ENCODE data around the gene SLC24A3. TPM values are rescaled to one million over a fixed set of nuclear protein-coding genes. Genes with fewer than 3 reads are reported as not detected.

Gene SLC24A3
- total RNA-seq, 4 donors from 2014 or later: 1.6 to 38.8 (median 3.7) TPM

DNA sequence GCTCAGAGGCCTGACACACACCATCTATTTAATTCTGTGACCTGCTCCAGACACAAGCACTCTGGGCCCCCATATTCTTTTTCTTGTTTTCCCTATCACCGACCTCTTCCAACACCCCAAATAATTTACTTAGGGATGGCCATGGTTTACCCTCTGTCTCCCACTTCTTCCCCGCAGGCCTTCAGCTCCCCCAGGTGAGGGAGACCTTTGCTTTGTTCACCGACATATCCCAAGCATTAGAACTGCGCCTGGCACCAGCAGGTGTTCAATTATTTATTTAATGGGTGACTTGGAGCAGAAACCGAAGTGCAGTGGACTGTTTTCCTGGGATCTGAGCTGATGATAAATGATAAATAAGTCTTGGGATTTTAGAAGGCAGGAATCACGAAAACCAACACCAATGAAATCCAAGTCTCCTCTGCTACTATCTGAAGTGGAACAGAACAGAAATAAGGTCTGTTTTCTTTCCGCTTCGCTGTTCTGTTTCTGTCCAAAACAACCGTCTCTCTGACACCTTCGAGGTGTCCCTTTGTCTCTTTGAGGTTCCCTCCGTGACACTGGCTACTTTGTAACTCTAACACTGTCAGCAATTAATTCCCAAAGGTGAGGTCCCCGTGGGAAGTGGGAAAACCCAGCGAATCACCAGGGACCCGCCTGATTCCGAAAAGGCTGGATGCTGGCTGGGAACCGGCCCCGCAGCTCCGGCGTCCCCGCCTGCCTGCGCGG is 544.5 kb downstream of the SLC24A3 start:
- TF ChIP-seq, protein P1, sequence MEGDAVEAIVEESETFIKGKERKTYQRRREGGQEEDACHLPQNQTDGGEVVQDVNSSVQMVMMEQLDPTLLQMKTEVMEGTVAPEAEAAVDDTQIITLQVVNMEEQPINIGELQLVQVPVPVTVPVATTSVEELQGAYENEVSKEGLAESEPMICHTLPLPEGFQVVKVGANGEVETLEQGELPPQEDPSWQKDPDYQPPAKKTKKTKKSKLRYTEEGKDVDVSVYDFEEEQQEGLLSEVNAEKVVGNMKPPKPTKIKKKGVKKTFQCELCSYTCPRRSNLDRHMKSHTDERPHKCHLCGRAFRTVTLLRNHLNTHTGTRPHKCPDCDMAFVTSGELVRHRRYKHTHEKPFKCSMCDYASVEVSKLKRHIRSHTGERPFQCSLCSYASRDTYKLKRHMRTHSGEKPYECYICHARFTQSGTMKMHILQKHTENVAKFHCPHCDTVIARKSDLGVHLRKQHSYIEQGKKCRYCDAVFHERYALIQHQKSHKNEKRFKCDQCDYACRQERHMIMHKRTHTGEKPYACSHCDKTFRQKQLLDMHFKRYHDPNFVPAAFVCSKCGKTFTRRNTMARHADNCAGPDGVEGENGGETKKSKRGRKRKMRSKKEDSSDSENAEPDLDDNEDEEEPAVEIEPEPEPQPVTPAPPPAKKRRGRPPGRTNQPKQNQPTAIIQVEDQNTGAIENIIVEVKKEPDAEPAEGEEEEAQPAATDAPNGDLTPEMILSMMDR (IDR thresholded peaks at IDR 0.05): no peak
- no peak for TF ChIP-seq POLR2A (IDR thresholded peaks at IDR 0.05)
- H3K36me3 ChIP-seq: no peaks in the 10 kb centered on the region
- peak overlapping the region; percentile 43 to 91 (median 65) for H3K4me3 ChIP-seq
- peaks cover 0 to 5% (median 0%) of the 10 kb centered on the region in 4 donors for H3K4me1 ChIP-seq
- no peaks in the 10 kb centered on the region for H3K27me3 ChIP-seq
- H3K27ac ChIP-seq: peak overlapping the region; percentile 78 to 92 (median 88)
- no peak for DNase-seq
- H3K9me3 ChIP-seq: no peaks in the 10 kb centered on the region

DNA sequence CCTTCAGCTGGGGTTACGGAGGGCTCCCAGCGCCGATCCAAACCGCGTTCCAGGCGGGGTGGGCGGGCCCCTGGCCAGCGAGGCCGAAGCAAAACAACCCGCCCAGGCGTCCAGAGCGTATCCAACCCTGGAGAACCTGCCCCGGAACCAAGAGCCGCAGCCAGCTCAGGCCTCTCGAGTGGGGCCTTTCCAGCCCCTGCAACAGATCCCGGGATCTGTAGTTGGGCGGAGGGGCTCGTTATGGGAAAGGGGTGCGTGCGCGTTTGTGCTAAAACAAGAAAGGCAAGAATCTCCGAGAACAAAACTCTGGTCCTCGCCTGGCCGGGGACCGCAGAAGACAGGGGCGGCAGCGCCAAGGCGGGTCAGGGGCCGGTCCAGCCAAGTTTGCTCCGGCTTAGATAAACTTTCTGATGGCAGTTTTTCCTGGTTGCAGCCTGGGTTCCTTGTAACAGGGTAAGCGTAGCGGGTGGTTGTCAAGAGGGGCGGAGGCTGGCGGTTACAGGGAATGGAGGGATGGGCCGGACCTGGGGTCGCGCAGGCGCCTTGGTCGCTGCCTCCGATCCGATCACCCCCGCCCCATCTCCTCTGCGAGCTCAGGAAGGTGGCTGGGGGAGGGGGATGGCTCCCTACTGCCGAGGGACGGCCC is 545.2 kb downstream of the SLC24A3 start:
- peak; percentile 54 to 69 for TF ChIP-seq POLR2A (IDR thresholded peaks at IDR 0.05)
- TF ChIP-seq, protein P1 (IDR thresholded peaks at IDR 0.05): no peak
- Histone ChIP-seq H3K27ac (peak overlapping the region; percentile 78 to 92 (median 88)), H3K4me3 (peak overlapping the region; percentile 43 to 91 (median 65)), H3K9me3 (no peaks in the 10 kb centered on the region), H3K36me3 (no peaks in the 10 kb centered on the region), H3K4me1 (peaks cover 0 to 5% (median 0%) of the 10 kb centered on the region in 4 donors), H3K27me3 (no peaks in the 10 kb centered on the region)
- peak; percentile 46 to 91 (median 84) for DNase-seq

DNA sequence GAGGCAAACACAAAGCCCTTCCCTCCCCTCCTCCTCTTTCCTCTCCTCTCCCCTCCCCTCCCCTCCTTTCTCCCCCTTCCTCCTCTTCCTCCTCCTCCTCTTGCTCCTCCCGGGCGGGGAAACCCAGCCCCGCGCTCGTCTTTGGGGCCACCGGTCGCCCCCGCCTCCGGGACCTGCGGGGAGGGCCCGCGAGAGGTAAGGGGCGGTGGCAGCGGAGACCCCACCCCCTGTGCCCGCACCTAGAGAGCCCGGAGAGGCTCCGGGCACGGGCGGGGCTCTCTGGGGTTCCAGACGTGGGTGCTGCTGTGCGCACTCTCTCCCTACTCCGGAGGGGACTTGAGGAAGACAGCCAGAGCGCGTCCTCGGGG is 545.7 kb downstream of the SLC24A3 start, which contains the start of gene RIN2:
TSS of gene RIN2 (plus strand) at position 126 of the 368 bp plus-strand sequence. CDS start 131,344 bp downstream, outside the sequence.
- peak within 1 kb of the TSS; percentile 43 to 91 (median 65) for H3K4me3 ChIP-seq
- DNase-seq: peak in 2 of 3 donors; percentile 80 to 92
- H3K9me3 ChIP-seq: no peaks in the 10 kb centered on the region
- no peaks in the 10 kb centered on the region for H3K27me3 ChIP-seq
- TF ChIP-seq POLR2A (IDR thresholded peaks at IDR 0.05): peak; percentile 60 to 69
- TF ChIP-seq, protein P1 (IDR thresholded peaks at IDR 0.05): no peak
- H3K27ac ChIP-seq: peak within 1 kb of the TSS; percentile 78 to 92 (median 88)
- H3K36me3 ChIP-seq: no peaks in the 10 kb centered on the region
- peaks cover 0 to 5% (median 0%) of the 10 kb centered on the region in 4 donors for H3K4me1 ChIP-seq

DNA sequence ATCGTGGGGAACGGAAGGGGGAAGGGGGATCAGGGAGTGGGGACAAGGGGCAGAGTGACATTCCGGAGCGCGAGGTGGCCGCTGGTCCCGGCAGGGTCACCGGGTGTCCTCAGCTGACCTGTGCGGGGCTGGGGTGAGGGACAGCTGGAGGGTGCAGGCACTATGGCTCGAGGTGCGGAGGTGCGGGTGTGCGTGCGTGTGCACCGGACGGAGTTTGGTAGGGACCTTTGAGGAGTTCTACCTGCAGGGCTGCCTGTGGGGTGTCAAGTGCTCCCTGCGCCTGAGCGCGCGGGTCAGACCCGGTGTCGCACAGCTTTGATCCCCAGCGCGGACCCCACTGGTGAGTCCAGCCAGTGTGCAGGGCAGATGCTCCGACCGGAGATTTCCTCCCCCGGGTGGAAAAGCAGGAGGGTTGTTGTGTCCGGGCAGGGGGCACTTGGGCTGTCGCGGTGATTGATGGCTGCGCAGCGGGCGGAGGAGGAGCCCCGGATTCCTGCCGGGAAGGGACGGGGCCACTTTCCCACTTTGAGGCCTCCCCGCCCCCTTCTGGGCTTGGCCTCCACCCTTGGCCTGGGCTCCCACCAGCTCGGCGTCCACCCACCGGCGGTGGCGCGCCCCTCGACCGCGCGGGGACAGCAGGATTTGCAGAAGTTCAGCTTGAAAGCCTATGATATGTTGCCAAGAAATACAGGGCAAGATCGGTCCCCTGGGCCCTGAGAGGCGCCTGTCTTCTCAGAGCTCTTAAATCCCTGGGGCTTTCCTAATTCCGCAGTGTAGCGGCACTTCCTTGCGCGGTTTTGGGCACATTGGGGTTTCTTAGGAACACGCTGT is 546.3 kb downstream of the SLC24A3 start:
- Histone ChIP-seq H3K4me1 (peaks cover 0 to 5% (median 0%) of the 10 kb centered on the region in 4 donors), H3K4me3 (peak overlapping the region; percentile 43 to 91 (median 65)), H3K27me3 (no peaks in the 10 kb centered on the region), H3K27ac (peak overlapping the region; percentile 78 to 92 (median 88)), H3K9me3 (no peaks in the 10 kb centered on the region), H3K36me3 (no peaks in the 10 kb centered on the region)
- TF ChIP-seq POLR2A (IDR thresholded peaks at IDR 0.05): no peak
- TF ChIP-seq, protein P1 (IDR thresholded peaks at IDR 0.05): peak in 1 of 6 experiments; percentile 5
- peak in 2 of 3 donors; percentile 67 to 81 for DNase-seq

DNA sequence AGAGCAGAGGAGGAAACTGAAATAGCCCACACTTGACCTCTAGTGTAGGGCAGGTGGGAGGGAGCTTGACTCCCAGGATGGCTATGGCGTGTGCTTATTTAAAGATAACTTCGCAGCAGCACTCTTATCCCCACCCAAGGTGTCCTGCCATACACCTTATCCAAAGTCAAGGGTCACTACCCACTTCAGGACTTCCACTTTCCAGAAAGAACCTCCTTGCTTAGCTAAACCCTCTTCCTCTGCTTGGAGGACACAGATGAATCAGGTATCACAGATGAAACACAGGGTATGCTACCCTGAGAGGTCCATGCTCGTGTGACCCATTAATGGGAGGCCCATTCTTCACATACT is 547.9 kb downstream of the SLC24A3 start:
- Histone ChIP-seq H3K36me3 (no peaks in the 10 kb centered on the region), H3K27me3 (no peaks in the 10 kb centered on the region), H3K27ac (peak overlapping the region in 2 of 4 donors; percentile 42 to 90), H3K4me3 (no peak overlapping the region), H3K4me1 (peaks cover 0 to 5% (median 0%) of the 10 kb centered on the region in 4 donors), H3K9me3 (no peaks in the 10 kb centered on the region)
- no peak for TF ChIP-seq POLR2A (IDR thresholded peaks at IDR 0.05)
- TF ChIP-seq, protein P1 (IDR thresholded peaks at IDR 0.05): no peak
- no peak for DNase-seq
